GM19395 (cell line): ENCODE results near the gene KIAA1614.

Experiments used
- ATAC-seq: cut with Tn5 transposase; IDR thresholded peaks from one replicate; pipeline ENCODE4 v1.9.1; 2021; ENCODE audit warnings: mild to moderate bottlenecking, moderate library complexity; ENCODE audit not compliant: unreplicated experiment

KIAA1614 gene

DNA sequence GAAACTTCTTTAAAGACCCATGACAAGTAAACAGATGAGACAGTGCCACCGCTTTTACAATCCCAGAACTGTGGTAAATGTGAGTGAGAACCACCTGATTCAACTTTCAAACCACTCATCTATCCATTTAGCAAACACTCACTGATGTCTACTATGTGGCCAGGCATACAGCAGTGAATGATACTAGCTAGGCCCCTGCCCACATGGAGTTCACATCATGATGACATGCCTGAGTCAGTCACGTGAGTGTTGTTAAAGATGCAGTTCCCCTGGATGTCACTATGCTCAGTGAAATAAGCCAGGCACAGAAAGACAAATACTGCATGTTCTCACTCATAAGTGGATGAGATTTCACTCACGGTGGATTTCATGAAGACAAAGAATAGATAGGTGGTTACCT lies 81.6 kb downstream of the KIAA1614 start:
- no peak for ATAC-seq

DNA sequence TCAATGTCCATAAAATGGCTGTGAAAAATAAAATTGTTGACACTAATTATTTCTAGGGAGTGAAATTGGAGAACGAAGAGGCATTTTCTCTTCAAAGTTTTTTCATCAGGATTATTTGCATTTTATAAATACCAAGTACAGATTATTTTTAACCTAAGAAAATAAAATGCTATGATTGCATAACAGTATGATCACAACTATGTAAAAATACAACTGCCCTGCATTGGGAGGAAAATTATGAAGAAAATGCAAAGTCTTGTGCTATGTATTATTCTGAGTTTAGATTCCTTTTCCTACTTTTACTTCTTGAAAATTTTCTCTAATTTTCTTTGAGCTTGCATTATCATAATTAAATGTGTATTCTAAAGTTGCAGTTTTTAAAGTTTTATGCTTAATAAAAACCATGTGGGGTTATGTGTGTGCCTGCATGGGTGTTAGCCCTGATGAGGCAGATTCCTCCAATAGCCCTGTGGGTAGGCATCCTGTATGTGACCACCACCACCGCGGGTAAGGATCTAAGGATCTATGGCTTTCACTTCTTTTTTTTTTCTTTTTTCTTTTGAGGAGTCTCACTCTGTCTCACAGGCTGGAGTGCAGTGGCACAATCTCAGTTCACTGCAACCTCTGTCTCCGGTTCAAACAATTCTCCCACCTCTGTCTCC lies 85.3 kb downstream of the KIAA1614 start:
- no peak for ATAC-seq
